Pericardium fibroblast (primary cell): ENCODE measurements around the gene OR5K4. TPM values are rescaled to one million over a fixed set of nuclear protein-coding genes. Genes with fewer than 3 reads are reported as not detected.

Experiments
- total RNA-seq: library from RNA; depleted of rRNA; stranded (reverse); fragments of >200 nt; gene quantifications from 2 replicates; pipeline ENCODE4 v1.2.3, GENCODE V29; 2015

The OR5K4 gene
- total RNA-seq, result not detected in 2 replicates

GRCh38 chr3:98353554-98353953 is at the start of gene OR5K4:
Gene OR5K4 (plus strand): TSS chr3:98353854. CDS start chr3:98353854, 0 bp downstream.

GRCh38 chr3:98390366-98390765 is 36.7 kb downstream of the OR5K4 start, which contains the start of gene OR5K3:
Gene OR5K3 (plus strand): TSS chr3:98390666. CDS start chr3:98390666, 0 bp downstream.

Other genes with a start within 250 kb of the OR5K4 start
- not detected in 2 replicates for gene OR5H1, start 223.1 kb upstream of the OR5K4 start, total RNA-seq
- gene OR5H14, start 206.4 kb upstream of the OR5K4 start, total RNA-seq, result not detected in 2 replicates
- not detected in 2 replicates for gene OR5H15, start 187.2 kb upstream of the OR5K4 start, total RNA-seq
- not detected in 2 replicates for gene OR5H6, start 89.6 kb upstream of the OR5K4 start, total RNA-seq
- not detected in 2 replicates for gene OR5H2, start 71.3 kb upstream of the OR5K4 start, total RNA-seq
- gene OR5K3, start 36.8 kb downstream of the OR5K4 start, total RNA-seq, result not detected in 2 replicates
- not detected in 2 replicates for gene OR5K1, start 109.3 kb downstream of the OR5K4 start, total RNA-seq
- not detected in 2 replicates for gene OR5K2, start 143.8 kb downstream of the OR5K4 start, total RNA-seq
- gene CLDND1, start 169.0 kb downstream of the OR5K4 start, total RNA-seq, result 59.5 and 59.7 TPM in 2 replicates
- not detected in 2 replicates for gene GPR15, start 178.1 kb downstream of the OR5K4 start, total RNA-seq
- 24.3 and 35.8 TPM in 2 replicates for gene CPOX, start 239.8 kb downstream of the OR5K4 start, total RNA-seq